Hematopoietic multipotent progenitor cell (in vitro differentiated cells): ENCODE data around the gene RAPSN. TPM values are rescaled to one million over a fixed set of nuclear protein-coding genes. Genes with fewer than 3 reads are reported as not detected.

ENCODE experiments used
- DNase-seq, 3 donors: peaks; one replicate each; pipeline ENCODE4 v3.0.0-alpha.2; 2011 to 2015; ENCODE audit warnings: low read depth in 2 of 3, low spot score in 2 of 3
- total RNA-seq: library from RNA; depleted of rRNA; stranded (reverse); fragments of >200 nt; gene quantifications from one replicate; pipeline ENCODE4 v1.2.3, GENCODE V29; 2012

RAPSN gene
- total RNA-seq, 1 donor: 0.54 TPM

DNA sequence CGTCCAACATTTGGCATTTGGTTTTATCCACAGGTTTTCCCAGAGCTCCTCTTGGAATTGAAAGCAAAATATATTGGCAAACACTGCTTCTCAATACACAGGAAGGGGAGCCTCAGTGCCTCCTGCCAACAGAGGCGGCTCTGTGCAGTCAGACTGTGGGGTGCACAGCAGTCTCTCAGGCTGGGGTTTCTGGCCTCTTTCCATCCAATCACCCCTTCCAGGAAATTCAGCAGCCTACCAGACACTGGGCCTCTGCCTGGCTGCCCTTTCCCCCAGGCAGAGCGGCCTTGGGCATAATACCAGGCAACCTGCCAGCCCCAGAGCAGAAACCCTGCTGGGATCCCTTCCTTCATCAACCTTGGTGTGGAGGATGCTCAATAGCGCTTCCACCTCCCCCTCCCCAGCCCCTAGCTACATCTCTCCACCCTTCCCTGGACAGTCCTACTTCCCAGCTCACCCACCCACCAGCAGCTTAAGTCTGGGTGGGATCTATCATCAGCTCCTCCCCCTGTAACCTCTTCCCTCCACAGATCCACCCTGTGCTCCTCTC lies 17.8 kb upstream of the RAPSN start:
- DNase-seq: no peak

DNA sequence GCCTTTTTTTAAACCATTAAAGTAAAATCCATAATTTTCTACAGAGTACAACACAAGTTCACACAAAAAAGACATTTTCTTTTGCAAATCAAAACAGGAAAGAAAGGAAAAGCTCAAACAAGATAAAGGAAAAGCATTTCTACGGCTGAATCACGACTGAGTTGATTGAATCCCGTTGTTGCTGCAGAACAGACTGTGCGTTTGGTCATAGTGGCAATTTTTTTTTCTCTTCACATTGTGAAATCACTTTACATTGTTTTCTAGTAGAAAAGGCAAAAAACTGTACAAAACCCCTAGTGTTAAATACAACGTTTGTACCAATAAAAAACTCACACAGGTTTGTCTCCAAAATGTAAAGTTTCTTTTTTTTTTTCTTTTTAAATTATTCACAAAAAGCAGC lies 17.3 kb upstream of the RAPSN start:
- no peak for DNase-seq

DNA sequence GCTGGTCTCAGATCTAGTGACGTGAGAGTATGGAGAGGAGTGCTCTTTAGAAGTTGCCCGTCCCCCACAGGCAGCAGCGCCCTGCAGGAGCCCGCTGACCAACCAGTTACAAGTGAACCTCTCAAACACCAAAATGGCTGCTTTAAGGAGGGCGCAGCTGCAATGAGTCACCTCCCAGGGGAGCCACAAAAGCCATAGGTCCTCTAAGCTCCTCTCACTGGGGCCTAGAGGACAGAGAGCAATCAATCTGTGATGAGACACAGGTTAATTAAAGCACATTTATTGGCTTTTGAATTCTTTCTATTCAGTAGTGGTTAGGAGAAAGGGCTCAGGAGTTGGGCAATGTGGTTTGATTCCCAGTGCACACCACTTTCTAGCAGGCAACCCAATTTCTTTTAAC lies 15.5 kb upstream of the RAPSN start:
- DNase-seq: no peak

DNA sequence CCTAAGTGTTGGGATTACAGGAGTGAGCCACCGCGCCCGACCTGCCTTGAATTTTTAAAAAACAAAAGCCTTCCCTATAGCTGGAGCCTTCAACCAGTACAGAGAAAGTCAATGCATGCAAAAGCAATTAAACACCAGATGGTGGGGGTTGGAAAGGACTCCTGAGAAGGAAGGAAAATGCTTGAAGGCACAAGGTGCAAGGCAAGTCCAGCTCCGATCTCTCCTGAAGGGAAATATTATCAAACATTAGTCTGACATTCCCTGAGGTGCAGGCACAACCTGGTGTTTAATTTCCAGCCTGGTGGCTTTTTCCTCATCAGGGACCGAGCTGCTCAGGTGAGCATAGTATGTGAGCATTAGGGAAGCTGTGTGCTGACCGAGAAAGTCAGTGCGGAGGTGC lies 12.9 kb upstream of the RAPSN start:
- DNase-seq: no peak

DNA sequence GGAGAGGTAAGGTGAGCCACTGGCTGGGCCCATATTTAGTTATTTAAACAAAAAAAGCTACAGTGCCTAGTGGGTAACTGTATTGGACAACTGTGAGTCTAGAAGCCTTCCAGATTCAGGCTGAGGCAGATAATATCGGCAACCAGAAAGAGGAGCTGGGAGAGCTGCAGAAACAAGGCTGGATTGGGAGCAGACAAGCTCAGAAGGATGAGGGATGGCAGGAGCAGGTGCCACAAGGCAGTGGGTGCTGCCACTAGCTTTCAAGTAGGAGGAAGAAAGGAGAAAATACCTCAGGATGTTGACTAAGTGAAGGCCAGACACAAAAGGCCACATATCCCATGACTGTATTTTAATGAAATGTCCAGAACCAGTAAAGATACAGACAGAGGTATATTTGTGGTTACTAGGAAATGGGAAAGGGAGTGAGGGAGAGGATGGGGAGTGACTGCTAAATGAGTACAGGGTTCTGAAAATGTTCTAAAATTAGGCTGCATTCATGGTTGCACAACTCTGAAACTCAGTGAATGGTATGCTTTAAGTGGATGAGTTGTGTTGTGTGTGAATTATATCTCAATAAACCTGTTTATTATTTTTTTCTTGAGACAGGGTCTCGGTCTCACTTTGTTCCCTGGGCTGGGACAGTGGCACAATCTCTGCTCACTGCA lies 11.8 kb upstream of the RAPSN start:
- DNase-seq: no peak

DNA sequence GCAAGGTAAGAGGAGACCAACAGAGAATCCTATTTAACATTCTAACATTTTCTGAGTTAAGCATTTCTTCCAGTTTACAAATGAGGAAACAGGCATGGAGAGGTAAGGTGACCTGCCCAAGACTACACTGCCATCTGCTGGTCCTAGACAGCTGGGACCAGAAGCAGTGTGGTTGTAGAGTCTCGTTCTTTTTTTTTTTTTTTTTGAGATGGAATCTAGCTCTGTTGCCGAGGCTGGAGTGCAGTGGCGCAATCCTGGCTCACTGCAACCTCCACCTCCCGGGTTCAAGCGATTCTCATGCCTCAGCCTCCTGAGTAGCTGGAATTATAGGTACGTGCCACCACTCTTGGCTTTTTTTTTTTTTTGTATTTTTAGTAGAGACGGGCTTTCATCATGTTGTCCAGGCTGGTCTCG lies 5.3 kb upstream of the RAPSN start:
- peak; percentile 18 to 92 (median 86) for DNase-seq

DNA sequence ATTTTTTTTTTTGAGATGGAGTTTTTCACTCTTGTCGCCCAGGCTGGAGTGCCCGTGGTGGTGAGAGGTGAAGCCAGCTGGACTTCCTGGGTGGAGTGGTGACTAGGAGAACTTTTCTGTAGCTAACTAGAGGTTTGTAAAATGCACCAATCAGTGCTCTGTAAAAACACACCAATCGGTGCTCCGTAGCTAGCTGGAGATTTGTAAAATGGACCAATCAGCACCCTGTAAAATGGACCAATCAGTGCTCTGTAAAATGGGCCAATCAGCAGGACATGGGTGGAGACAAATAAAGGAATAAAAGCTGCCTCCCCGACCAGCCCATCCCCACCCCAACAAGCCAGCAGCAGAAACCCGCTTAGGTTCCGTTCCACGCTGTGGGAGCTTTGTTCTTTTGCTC lies 4.4 kb upstream of the RAPSN start:
- peak in 1 of 3 donors; percentile 9 for DNase-seq

DNA sequence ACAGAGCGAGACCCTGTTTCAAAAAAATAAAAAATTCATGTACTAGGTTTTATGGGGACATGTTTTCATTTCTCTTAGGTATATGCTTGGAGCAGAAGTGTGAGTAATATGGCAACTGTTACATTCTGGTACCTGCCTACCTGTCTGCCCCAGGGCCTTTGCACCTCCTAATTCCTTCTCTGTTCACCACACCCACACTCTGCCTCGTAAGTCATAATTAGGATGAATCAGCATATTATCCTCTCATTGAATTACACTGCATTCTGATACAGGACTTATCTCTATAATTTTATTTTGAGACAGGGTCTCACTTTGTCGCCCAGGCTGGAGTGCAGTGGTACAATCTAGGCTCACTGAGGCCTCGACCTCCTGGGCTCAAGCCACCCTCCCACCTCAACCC lies 3.1 kb upstream of the RAPSN start:
- no peak for DNase-seq

DNA sequence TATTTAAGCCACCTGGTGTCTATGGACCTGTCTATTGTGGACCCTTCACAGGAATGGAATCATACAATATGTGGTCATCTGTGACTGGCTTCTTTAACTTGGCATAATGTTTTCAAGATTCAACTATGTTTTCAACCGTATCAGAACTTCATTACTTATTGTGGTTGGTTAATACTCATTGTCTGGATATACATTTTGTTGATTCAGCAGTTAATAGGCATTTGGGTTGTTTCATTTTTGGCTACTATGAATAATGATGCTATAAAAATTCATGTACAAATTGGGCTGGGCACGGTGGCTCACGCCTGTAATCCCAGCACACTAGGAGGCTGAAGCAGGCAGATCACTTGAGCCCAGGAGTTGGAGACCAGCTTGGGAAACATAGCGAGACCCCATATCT lies 2.5 kb upstream of the RAPSN start:
- DNase-seq: no peak

DNA sequence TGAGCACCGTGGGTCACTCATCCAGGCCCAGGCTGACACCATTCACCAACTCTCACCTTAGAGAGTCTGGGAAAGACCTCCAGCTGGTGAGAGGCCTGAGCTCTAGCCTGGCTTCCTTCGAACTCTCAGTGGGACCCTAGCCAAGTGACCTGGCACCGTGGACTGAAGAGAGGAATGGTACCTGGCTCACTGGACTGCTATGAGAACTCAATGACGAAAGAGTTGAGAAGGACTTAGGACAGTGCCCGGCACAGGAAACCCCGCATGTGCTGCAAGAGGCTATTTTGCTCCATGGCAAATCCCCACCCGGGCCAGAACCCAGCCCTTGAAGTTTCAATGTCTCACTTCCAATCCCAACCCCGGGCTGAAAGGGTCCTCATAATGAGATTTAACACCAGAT lies 605 bp upstream of the RAPSN start:
- no peak for DNase-seq

DNA sequence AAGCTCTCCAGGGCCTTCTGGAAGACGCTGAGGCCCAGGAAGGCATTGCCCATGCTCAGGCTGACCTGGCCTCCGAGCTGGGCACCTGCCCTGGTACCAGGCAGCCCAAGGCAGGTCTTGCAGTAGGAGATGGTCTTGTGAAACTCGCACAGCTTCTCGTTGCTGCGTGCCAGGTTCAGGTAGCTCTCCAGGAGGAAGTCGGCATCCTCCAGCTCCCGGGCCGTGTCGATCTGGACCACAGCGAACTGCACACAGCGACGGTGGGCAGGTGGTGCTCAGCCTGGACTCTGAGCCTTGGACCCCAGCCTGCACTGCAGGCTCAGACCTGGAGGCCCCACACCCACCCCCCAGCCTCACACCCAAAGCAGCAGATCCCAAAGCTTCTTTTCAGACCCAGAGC lies 1.0 kb downstream of the RAPSN start:
- no peak for DNase-seq

DNA sequence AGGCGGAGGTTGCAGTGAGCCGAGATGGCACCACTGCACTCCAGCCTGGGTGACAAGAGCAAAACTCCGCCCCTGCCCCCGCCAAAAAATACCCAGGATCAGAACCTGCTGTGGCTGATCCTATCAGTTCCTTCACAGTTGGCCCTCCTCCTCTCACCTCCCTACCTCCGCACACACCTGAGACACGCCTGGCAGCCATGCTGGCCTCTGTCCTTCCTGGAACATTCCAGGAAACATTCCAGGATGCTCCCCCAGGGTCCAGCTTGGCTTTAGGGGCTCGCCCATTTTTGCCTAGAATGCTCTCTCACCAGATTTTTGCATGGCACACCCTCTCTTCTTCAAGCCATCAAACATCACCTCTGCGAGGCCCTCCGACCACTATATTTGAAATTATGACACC lies 2.1 kb downstream of the RAPSN start:
- DNase-seq: no peak

DNA sequence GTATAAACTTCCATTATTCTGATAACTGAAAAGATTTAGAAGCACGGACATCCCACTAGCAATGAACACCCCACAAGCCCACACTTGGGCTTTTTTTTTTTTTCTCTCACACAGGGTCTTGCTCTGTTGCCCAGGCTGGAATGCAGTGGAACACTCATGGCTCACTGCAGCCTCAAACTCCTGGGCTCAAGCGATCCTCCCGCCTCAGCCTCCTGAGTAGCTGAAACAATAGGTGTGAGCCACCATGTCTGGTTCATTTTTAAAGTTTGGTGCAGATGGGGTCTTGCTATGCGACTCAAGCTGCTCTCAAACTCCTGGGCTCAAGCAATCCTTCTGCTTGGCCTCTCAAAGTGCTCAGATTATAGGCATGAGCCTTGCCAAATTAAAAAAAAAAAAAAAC lies 3.1 kb downstream of the RAPSN start:
- DNase-seq: no peak

DNA sequence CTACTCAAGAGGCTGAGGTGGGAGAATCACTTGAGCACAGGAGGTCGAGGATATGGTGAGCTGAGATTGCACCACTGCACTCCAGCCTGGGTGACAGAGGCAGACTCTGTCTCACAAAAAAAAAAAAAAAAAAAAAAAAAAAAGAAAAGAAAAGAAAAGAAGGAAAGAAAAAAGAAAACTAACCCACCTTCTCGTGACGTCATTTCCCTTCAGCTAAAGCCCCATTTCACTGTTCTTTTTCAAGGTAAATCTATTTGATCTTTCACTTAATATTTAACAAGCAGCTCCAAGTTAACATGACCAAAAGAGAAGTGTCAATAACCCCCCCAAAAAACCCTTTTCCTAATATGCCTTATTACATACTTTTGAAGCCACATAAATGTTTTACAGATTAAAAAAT lies 5.1 kb downstream of the RAPSN start:
- no peak for DNase-seq

DNA sequence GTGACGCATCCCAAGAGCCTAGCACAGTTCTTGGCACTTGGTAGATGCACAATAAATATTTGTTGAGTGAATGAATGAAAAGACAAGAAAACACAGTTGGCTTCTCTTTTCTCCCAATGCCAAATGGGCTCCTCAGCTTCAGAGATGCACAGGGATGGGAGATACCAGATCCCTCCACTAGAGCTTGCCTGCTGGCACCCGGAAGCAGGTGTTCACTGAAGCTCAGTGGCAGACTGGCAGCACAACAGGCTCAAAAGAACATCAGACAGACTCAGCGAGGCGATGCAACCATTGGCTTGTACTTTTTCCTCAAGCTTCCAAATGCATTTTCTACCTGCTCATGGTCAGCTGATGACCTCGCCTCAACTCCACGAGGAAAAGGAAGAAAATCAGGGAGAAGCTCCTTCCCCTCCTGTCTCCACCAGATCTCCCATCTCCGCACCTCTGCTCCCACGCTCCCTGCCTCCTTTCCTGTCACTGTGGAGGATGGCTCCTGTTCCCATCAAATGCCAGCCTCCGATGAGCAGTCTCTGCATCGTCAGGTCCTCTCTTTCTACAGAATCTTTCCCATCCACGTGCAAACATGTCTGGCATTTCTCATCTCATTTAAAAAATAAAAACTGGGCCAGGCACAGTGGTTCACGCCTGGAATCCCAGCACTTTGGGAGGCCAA lies 5.8 kb downstream of the RAPSN start:
- no peak for DNase-seq

DNA sequence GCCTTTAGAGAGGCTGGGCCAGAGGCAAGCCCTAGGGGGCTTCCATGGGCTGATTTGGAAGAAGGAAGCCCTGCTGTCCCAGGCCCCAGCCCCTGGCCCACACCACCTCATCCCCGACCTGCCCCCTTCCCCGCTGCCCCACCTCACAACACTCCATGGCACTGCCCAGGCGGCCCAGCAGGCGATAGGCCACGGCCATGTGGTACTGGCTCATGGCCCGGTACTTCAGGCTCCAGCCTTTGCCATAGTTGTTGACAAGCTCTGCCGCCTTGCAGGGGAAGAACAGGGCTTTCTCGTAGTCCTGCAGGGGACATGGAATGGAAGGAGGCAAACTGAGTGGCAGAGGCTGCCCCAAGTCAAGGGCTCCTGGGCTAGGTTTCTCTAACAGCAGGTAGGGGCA lies 6.4 kb downstream of the RAPSN start:
- no peak for DNase-seq

DNA sequence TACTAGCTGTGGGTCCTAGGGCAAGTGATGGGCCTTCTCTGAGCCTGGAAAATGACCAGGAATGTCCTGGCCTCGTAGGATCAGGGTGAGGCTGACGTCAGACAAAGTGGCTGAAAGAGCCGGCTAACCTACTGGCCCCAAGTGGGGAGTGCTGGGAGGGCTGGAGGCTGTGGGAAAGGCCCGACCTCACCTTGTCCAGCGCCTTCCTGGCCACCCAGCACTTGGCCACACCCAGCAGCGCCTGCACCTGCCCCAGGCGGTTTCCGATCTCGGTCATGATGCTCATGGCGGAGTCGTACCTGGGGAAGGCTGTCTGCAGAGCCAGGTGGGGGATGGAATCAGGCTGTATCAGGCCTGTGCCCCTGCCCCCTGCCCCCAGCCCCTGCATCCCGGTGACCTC lies 7.5 kb downstream of the RAPSN start:
- no peak for DNase-seq

DNA sequence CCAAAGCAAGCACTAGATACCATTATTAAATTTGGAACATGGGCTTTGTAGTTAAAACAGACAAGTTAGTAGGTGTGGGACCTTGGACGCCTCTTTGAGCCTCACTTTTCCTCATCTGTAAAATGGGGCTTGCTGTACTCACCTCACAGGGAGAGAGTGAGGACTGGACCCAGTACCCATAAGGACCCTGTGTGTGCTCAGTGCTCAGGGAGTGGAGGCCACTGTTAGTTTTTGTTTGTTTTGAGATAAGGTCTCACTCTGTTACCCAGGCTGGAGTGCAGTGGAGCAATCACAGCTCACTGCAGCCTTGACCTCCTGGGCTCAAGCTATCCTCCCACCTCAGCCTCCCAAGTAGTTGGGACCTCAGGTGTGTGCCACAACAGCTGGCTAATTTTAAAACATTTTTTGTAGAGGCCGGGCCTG lies 8.9 kb downstream of the RAPSN start:
- no peak for DNase-seq

DNA sequence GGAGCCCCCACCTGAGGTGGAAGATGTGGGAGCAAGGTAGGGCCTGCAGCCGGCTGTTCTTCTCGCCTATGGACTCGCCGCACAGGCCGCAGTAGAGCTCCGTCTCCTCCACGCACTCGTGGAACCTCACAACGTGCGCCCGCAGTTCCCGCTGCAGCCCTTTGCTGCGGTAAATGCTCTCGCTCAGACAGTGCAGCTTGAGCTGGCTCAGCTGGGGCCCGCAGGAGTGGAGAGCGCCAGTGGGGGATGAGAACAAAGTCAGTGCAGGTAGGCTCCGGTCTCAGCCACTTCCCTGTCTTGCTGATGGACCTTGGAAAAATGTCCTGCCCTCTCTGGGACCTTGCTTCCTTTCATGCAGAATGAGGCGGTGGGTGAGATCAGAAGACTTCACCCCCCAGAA lies 10.2 kb downstream of the RAPSN start:
- no peak for DNase-seq

DNA sequence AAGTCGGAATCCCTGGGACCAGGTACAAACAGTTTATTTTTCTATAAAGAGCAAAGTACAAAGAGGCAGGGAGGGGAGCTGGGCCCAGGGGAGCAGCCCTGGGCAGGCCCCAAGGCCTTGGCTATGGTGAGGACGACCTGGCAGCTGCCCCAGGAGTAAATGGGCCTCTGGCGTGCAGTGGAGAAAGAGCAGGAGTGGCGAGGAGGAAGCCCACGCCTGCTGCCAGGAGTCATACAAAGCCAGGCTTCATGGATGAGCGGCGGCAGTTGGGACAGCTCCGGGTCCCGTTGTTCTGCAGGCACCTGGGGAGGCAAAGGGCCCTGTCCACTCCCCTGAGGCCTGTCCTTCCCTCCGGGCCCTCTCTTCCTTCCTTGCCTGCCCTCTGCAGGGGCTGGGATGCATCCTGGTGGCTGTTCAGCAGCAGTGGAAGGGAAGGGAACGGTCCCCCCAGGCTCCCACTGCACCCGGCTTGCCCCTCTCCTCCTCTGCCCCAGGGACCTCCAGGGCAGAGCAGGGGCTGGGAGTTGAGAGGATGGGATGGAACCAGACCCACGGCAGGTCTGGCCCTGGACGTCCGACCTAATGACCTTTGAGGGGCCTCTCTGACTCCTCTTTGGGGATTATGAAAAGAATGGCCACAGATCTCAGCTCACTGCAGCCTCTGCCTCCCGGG lies 11.1 kb downstream of the RAPSN start:
- no peak for DNase-seq

DNA sequence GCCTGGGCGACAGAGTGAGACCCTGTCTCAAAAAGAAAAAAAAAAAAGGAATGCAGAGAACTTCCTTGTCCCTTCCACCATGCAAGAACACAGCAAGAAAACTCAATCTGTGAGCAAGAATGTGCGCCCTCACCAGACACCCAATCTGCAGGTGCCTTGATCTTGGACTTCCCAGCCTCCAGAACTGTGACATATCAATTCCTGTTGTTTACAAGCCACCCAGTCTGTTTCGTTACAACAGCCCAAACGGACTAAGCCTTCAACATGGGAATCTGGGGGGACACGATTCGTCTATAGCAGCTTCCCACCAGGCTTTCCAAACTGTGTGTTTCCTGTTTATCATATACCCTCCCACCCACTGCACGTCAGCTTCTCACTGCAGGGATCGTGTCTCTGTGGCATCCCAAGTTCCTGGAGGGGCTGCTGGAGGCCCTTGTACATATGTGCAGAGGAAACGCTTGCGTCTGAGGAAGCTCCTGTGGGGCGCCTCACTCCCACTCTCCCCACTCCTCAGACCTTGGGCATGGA lies 11.7 kb downstream of the RAPSN start:
- no peak for DNase-seq

DNA sequence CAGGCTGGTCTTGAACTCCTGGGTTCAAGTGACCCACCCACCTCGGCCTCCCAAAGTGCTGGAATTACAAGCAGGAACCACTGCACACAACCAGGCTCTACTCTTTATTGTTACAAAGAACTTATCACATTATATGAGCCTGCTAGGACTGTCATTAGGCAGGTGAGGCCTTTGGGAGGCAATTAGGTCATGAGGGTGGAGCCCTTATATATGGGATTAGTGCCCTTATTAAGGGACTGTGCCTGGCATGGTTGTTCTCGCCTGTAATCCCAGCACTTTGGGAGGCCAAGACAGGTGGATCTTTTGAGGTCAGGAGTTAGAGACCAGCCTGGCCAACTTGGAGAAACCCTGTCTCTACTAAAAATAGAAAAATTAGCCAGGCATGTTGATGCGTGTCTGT lies 12.2 kb downstream of the RAPSN start:
- DNase-seq: no peak
